ENCODE data around the gene UBE2K.
"Not testable (repeated sequence)": the region's sequence is repeated elsewhere in the genome, so short reads cannot be mapped to it uniquely, and the experiment has no call there.

The UBE2K gene

GRCh38 chr4:39730072-39730471, 32.1 kb downstream of the UBE2K start:
- no peak for DNase-seq
- Mint-ChIP-seq H3K4me1 (ENCODE audit: low read depth) (peaks cover 52% of the 10 kb centered on the region), H3K4me3 (no peak overlapping the region), H3K27ac (peak overlapping the region; percentile 55), H3K36me3 (ENCODE audit: low read depth) (peaks cover 49% of the 10 kb centered on the region), H3K27me3 (no peaks in the 10 kb centered on the region), H3K9me3 (no peaks in the 10 kb centered on the region)

- DNase-seq = no peak
- no peaks in the 10 kb centered on the region for H3K27me3 Mint-ChIP-seq
- H3K27ac Mint-ChIP-seq = no peak overlapping the region
- peaks cover 39% of the 10 kb centered on the region for H3K36me3 Mint-ChIP-seq (ENCODE audit: low read depth)
- no peaks in the 10 kb centered on the region for H3K9me3 Mint-ChIP-seq
- H3K4me3 Mint-ChIP-seq = no peak overlapping the region
- peaks cover 40% of the 10 kb centered on the region for H3K4me1 Mint-ChIP-seq (ENCODE audit: low read depth)
Measured at GRCh38 chr4:39731908-39732307, 34.0 kb downstream of the UBE2K start.

GRCh38 chr4:39732728-39733127, 34.8 kb downstream of the UBE2K start:
- no peak for DNase-seq
- peak overlapping the region; percentile 57 for H3K27ac Mint-ChIP-seq

GRCh38 chr4:39739591-39739990, 41.7 kb downstream of the UBE2K start:
- not testable (repeated sequence) for H3K27ac Mint-ChIP-seq; H3K4me3 Mint-ChIP-seq; H3K27me3 Mint-ChIP-seq; H3K9me3 Mint-ChIP-seq; H3K4me1 Mint-ChIP-seq (ENCODE audit: low read depth); DNase-seq
- peaks cover 41% of the 10 kb centered on the region for H3K36me3 Mint-ChIP-seq (ENCODE audit: low read depth)

More at GRCh38 chr4:39732728-39733127, 34.8 kb downstream of the UBE2K start:
- Mint-ChIP-seq H3K36me3 (ENCODE audit: low read depth) (peaks cover 41% of the 10 kb centered on the region), H3K4me3 (no peak overlapping the region), H3K4me1 (ENCODE audit: low read depth) (peaks cover 36% of the 10 kb centered on the region), H3K27me3 (no peaks in the 10 kb centered on the region), H3K9me3 (no peaks in the 10 kb centered on the region)

- no peak for DNase-seq
- H3K27me3 Mint-ChIP-seq = no peaks in the 10 kb centered on the region
- no peak overlapping the region for H3K4me3 Mint-ChIP-seq
- peaks cover 48% of the 10 kb centered on the region for H3K36me3 Mint-ChIP-seq (ENCODE audit: low read depth)
- peaks cover 12% of the 10 kb centered on the region for H3K4me1 Mint-ChIP-seq (ENCODE audit: low read depth)
- H3K27ac Mint-ChIP-seq = no peak overlapping the region
- H3K9me3 Mint-ChIP-seq = no peaks in the 10 kb centered on the region
Measured at GRCh38 chr4:39741401-39741800, 43.5 kb downstream of the UBE2K start.

GRCh38 chr4:39745920-39746319, 48.0 kb downstream of the UBE2K start:
- peaks cover 24% of the 10 kb centered on the region for H3K4me1 Mint-ChIP-seq (ENCODE audit: low read depth)
- peak overlapping the region; percentile 16 for H3K27ac Mint-ChIP-seq
- peaks cover 57% of the 10 kb centered on the region for H3K36me3 Mint-ChIP-seq (ENCODE audit: low read depth)
- DNase-seq = no peak
- no peaks in the 10 kb centered on the region for H3K9me3 Mint-ChIP-seq
- H3K27me3 Mint-ChIP-seq = no peaks in the 10 kb centered on the region
- H3K4me3 Mint-ChIP-seq = no peak overlapping the region

GRCh38 chr4:39750216-39750615, 52.3 kb downstream of the UBE2K start:
- peaks cover 78% of the 10 kb centered on the region for H3K36me3 Mint-ChIP-seq (ENCODE audit: low read depth)
- no peak overlapping the region for H3K27ac Mint-ChIP-seq
- no peak for DNase-seq
- H3K9me3 Mint-ChIP-seq = no peaks in the 10 kb centered on the region
- H3K27me3 Mint-ChIP-seq = no peaks in the 10 kb centered on the region
- H3K4me1 Mint-ChIP-seq (ENCODE audit: low read depth) = peaks cover 27% of the 10 kb centered on the region
- H3K4me3 Mint-ChIP-seq = no peak overlapping the region

- peaks cover 80% of the 10 kb centered on the region for H3K36me3 Mint-ChIP-seq (ENCODE audit: low read depth)
- DNase-seq = no peak
- H3K4me1 Mint-ChIP-seq (ENCODE audit: low read depth) = peaks cover 5% of the 10 kb centered on the region
- no peaks in the 10 kb centered on the region for H3K27me3 Mint-ChIP-seq
- no peaks in the 10 kb centered on the region for H3K9me3 Mint-ChIP-seq
- H3K4me3 Mint-ChIP-seq = no peak overlapping the region
- peak overlapping the region; percentile 10 for H3K27ac Mint-ChIP-seq
Measured at GRCh38 chr4:39754309-39754708, 56.4 kb downstream of the UBE2K start.

GRCh38 chr4:39756159-39756558, 58.2 kb downstream of the UBE2K start:
- no peak for DNase-seq
- Mint-ChIP-seq H3K27ac (peak overlapping the region; percentile 57), H3K9me3 (no peaks in the 10 kb centered on the region), H3K4me1 (ENCODE audit: low read depth) (peaks cover 7% of the 10 kb centered on the region), H3K36me3 (ENCODE audit: low read depth) (peaks cover 80% of the 10 kb centered on the region), H3K27me3 (no peaks in the 10 kb centered on the region), H3K4me3 (no peak overlapping the region)

GRCh38 chr4:39758176-39758575, 60.2 kb downstream of the UBE2K start:
- DNase-seq = no peak
- Mint-ChIP-seq H3K4me3 (no peak overlapping the region), H3K9me3 (no peaks in the 10 kb centered on the region), H3K27me3 (no peaks in the 10 kb centered on the region), H3K4me1 (ENCODE audit: low read depth) (peaks cover 6% of the 10 kb centered on the region), H3K36me3 (ENCODE audit: low read depth) (peaks cover 81% of the 10 kb centered on the region), H3K27ac (no peak overlapping the region)

- H3K4me1 Mint-ChIP-seq (ENCODE audit: low read depth) = peaks cover 2% of the 10 kb centered on the region
- no peak overlapping the region for H3K27ac Mint-ChIP-seq
- peaks cover 84% of the 10 kb centered on the region for H3K36me3 Mint-ChIP-seq (ENCODE audit: low read depth)
Measured at GRCh38 chr4:39759569-39759968, 61.6 kb downstream of the UBE2K start.

GRCh38 chr4:39761005-39761667, 63.2 kb downstream of the UBE2K start:
- H3K4me3 Mint-ChIP-seq = no peak overlapping the region
- H3K36me3 Mint-ChIP-seq (ENCODE audit: low read depth) = peaks cover 80% of the 10 kb centered on the region
- DNase-seq = no peak
- H3K27me3 Mint-ChIP-seq = no peaks in the 10 kb centered on the region
- peaks cover 2% of the 10 kb centered on the region for H3K4me1 Mint-ChIP-seq (ENCODE audit: low read depth)
- no peak overlapping the region for H3K27ac Mint-ChIP-seq
- no peaks in the 10 kb centered on the region for H3K9me3 Mint-ChIP-seq

More at GRCh38 chr4:39759569-39759968, 61.6 kb downstream of the UBE2K start:
- Mint-ChIP-seq H3K9me3 (no peaks in the 10 kb centered on the region), H3K4me3 (no peak overlapping the region), H3K27me3 (no peaks in the 10 kb centered on the region)
- DNase-seq = no peak

- Mint-ChIP-seq H3K4me1 (ENCODE audit: low read depth) (peaks cover 2% of the 10 kb centered on the region), H3K9me3 (no peaks in the 10 kb centered on the region), H3K4me3 (no peak overlapping the region), H3K27me3 (no peaks in the 10 kb centered on the region), H3K27ac (no peak overlapping the region), H3K36me3 (ENCODE audit: low read depth) (peaks cover 78% of the 10 kb centered on the region)
- no peak for DNase-seq
Measured at GRCh38 chr4:39763714-39764572, 66.0 kb downstream of the UBE2K start.

GRCh38 chr4:39770005-39770404, 72.1 kb downstream of the UBE2K start:
- H3K27ac Mint-ChIP-seq = no peak overlapping the region
- DNase-seq = no peak

GRCh38 chr4:39770471-39770870, 72.5 kb downstream of the UBE2K start:
- Mint-ChIP-seq H3K4me3 (no peak overlapping the region), H3K9me3 (no peaks in the 10 kb centered on the region), H3K36me3 (ENCODE audit: low read depth) (peaks cover 65% of the 10 kb centered on the region), H3K27ac (no peak overlapping the region), H3K4me1 (ENCODE audit: low read depth) (no peaks in the 10 kb centered on the region), H3K27me3 (no peaks in the 10 kb centered on the region)
- DNase-seq = no peak

More at GRCh38 chr4:39770005-39770404, 72.1 kb downstream of the UBE2K start:
- no peaks in the 10 kb centered on the region for H3K4me1 Mint-ChIP-seq (ENCODE audit: low read depth)
- peaks cover 63% of the 10 kb centered on the region for H3K36me3 Mint-ChIP-seq (ENCODE audit: low read depth)
- H3K9me3 Mint-ChIP-seq = no peaks in the 10 kb centered on the region
- no peaks in the 10 kb centered on the region for H3K27me3 Mint-ChIP-seq
- no peak overlapping the region for H3K4me3 Mint-ChIP-seq

Data from activated T-cell treated with anti-CD3 and anti-CD28 coated beads, Interleukin-2, amount 50 U/mL, for 24 hours (primary cell).